ENCODE results near the gene TLL2. TPM values are rescaled to one million over a fixed set of nuclear protein-coding genes. Genes with fewer than 3 reads are reported as not detected.

Gene TLL2
- total RNA-seq, 1 experiment from 2014 or later = 9.1 TPM

DNA sequence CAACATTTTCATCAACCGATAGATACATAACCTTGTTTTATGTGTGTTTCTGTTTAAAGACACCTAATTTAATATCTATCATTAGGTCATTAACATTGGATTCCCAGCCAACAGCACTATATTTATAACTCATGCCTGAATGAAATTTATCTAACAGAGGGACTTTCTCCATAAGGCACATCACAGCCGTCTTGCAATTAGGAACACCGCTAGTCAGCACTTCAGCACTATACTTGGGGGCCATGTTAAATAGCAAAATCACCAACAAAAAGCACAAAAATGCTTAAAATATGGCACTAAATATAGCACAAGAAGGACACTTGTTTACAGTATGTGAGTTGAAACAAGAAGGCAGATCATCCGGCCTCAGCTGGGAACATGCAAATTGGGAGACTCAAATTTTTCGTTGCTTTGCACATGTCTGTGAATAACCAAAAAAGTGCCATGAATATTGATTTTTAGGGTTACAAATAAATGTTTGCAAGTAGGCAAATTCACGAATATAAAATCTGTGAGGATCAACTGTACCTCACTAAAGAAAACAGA lies 51.0 kb downstream of the TLL2 start:
- CTCF ChIA-PET = no interaction called here
- peaks cover 23% of the 10 kb centered on the region for H3K36me3 Mint-ChIP-seq
- no peak for ATAC-seq
- no peak for DNase-seq (ENCODE audit: low spot score)
- H3K27ac Mint-ChIP-seq = 0 out of 2 replicates have a peak overlapping the region, but pooled peaks have one; percentile 32
- H3K27me3 Mint-ChIP-seq (ENCODE audit: low read depth) = no peaks in the 10 kb centered on the region
- TF ChIP-seq GRHL2 (CRISPR knock-in tag; IDR thresholded peaks at IDR 0.05; ENCODE audit: insufficient replicate concordance, severe bottlenecking) (no peak), CBFB (CRISPR knock-in tag; IDR thresholded peaks at IDR 0.05; ENCODE audit: low read depth) (no peak), GTF2I (CRISPR knock-in tag; conservative IDR thresholded peaks at IDR 0.05) (no peak), ESRRA (CRISPR knock-in tag; IDR thresholded peaks at IDR 0.05; ENCODE audit: borderline replicate concordance) (no peak), ZNF263 (CRISPR knock-in tag; IDR thresholded peaks at IDR 0.05; ENCODE audit: low read depth) (no peak), ZNF423 (CRISPR knock-in tag; IDR thresholded peaks at IDR 0.05) (no peak), JUN (CRISPR knock-in tag; IDR thresholded peaks at IDR 0.05) (no peak), EMX1 (CRISPR knock-in tag; IDR thresholded peaks at IDR 0.05) (no peak), OVOL2 (CRISPR knock-in tag; IDR thresholded peaks at IDR 0.05; ENCODE audit: borderline replicate concordance) (no peak)
- TF ChIP-seq, protein P1, sequence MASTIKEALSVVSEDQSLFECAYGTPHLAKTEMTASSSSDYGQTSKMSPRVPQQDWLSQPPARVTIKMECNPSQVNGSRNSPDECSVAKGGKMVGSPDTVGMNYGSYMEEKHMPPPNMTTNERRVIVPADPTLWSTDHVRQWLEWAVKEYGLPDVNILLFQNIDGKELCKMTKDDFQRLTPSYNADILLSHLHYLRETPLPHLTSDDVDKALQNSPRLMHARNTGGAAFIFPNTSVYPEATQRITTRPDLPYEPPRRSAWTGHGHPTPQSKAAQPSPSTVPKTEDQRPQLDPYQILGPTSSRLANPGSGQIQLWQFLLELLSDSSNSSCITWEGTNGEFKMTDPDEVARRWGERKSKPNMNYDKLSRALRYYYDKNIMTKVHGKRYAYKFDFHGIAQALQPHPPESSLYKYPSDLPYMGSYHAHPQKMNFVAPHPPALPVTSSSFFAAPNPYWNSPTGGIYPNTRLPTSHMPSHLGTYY (CRISPR knock-in tag; IDR thresholded peaks at IDR 0.05) = no peak
- TF ChIP-seq, protein P2, sequence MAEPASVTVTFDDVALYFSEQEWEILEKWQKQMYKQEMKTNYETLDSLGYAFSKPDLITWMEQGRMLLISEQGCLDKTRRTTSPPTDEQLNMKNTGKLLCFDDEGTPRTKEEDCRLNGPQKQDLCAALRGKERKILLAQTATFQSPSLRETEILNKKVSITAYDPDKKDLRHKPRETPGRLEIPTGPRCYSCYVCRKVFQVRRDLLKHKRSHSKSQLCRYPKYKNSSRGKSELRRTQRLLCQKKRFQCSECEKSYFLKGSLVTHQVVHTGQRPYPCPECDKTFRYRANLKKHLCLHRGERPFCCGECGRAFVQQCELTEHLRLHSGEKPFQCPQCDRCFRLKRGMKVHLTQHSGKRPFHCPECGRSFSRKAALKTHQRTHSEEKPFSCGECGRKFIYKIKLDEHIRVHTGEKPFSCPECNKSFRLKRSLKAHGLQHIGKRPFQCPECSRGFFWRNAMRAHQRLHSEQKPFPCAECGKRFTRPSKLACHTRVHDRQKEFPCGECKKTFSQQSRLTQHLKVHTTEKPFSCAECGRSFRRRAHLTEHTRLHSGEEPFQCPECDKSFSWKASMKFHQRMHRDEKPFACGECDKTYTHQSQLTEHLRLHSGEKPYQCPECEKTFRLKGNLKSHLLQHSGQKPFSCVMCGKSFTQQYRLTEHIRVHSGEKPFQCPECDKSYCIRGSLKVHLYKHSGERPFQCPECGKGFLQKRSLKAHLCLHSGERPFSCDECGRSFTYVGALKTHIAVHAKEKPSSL (CRISPR knock-in tag; conservative IDR thresholded peaks at IDR 0.05) = no peak
- TF ChIP-seq, protein P3, sequence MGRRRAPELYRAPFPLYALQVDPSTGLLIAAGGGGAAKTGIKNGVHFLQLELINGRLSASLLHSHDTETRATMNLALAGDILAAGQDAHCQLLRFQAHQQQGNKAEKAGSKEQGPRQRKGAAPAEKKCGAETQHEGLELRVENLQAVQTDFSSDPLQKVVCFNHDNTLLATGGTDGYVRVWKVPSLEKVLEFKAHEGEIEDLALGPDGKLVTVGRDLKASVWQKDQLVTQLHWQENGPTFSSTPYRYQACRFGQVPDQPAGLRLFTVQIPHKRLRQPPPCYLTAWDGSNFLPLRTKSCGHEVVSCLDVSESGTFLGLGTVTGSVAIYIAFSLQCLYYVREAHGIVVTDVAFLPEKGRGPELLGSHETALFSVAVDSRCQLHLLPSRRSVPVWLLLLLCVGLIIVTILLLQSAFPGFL (CRISPR knock-in tag; IDR thresholded peaks at IDR 0.05; ENCODE audit: borderline replicate concordance) = no peak
- no peak overlapping the region for H3K4me3 Mint-ChIP-seq
- peaks cover 14% of the 10 kb centered on the region for H3K4me1 Mint-ChIP-seq
- H3K9me3 Mint-ChIP-seq = peaks cover 23% of the 10 kb centered on the region
- POLR2A ChIA-PET = no interaction called here

DNA sequence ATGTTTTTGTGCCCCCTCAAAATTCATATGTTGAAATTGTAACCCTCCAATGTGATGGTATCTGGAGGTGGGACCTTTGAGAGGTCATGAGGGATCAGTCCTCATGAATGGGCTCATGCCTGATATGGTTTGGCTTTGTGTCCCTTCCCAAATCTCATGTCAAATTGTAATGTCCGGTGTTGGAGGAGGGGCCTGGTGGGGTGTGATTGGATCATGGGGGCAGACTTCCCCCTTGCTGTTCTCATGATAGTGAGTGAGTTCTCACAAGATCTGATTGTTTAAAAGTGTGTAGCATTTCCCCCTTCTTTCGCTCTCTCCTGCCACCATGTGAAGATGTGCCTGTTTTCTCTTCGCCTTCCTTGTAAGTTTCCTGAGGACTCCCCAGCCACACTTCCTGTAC lies 53.4 kb downstream of the TLL2 start:
- H3K9me3 Mint-ChIP-seq = peaks cover 23% of the 10 kb centered on the region
- no peak for DNase-seq (ENCODE audit: low spot score)
- H3K36me3 Mint-ChIP-seq = peaks cover 23% of the 10 kb centered on the region
- POLR2A ChIA-PET = no interaction called here
- no peak overlapping the region for H3K27ac Mint-ChIP-seq
- ATAC-seq = no peak
- CTCF ChIA-PET = no interaction called here
- no peak overlapping the region for H3K4me3 Mint-ChIP-seq
- no peaks in the 10 kb centered on the region for H3K27me3 Mint-ChIP-seq (ENCODE audit: low read depth)
- H3K4me1 Mint-ChIP-seq = peaks cover 31% of the 10 kb centered on the region
- TF ChIP-seq, protein P4, sequence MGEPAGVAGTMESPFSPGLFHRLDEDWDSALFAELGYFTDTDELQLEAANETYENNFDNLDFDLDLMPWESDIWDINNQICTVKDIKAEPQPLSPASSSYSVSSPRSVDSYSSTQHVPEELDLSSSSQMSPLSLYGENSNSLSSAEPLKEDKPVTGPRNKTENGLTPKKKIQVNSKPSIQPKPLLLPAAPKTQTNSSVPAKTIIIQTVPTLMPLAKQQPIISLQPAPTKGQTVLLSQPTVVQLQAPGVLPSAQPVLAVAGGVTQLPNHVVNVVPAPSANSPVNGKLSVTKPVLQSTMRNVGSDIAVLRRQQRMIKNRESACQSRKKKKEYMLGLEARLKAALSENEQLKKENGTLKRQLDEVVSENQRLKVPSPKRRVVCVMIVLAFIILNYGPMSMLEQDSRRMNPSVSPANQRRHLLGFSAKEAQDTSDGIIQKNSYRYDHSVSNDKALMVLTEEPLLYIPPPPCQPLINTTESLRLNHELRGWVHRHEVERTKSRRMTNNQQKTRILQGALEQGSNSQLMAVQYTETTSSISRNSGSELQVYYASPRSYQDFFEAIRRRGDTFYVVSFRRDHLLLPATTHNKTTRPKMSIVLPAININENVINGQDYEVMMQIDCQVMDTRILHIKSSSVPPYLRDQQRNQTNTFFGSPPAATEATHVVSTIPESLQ (CRISPR knock-in tag; IDR thresholded peaks at IDR 0.05) = no peak
- TF ChIP-seq TEAD4 (CRISPR knock-in tag; IDR thresholded peaks at IDR 0.05) (no peak), MYBL2 (CRISPR knock-in tag; IDR thresholded peaks at IDR 0.05) (no peak), JUN (CRISPR knock-in tag; IDR thresholded peaks at IDR 0.05) (no peak), NFYB (CRISPR knock-in tag; conservative IDR thresholded peaks at IDR 0.05; ENCODE audit: low read depth) (no peak), TEAD1 (CRISPR knock-in tag; IDR thresholded peaks at IDR 0.05) (no peak), FOXP1 (CRISPR knock-in tag; IDR thresholded peaks at IDR 0.05; ENCODE audit: borderline replicate concordance) (no peak), NR2C2 (CRISPR knock-in tag; IDR thresholded peaks at IDR 0.05) (no peak), RORB (CRISPR knock-in tag; IDR thresholded peaks at IDR 0.05) (no peak), HMGA2 (CRISPR knock-in tag; IDR thresholded peaks at IDR 0.05) (no peak), ZNF121 (CRISPR knock-in tag; IDR thresholded peaks at IDR 0.05) (no peak), ZNF396 (CRISPR knock-in tag; IDR thresholded peaks at IDR 0.05; ENCODE audit: borderline replicate concordance) (no peak)
- TF ChIP-seq, protein P5, sequence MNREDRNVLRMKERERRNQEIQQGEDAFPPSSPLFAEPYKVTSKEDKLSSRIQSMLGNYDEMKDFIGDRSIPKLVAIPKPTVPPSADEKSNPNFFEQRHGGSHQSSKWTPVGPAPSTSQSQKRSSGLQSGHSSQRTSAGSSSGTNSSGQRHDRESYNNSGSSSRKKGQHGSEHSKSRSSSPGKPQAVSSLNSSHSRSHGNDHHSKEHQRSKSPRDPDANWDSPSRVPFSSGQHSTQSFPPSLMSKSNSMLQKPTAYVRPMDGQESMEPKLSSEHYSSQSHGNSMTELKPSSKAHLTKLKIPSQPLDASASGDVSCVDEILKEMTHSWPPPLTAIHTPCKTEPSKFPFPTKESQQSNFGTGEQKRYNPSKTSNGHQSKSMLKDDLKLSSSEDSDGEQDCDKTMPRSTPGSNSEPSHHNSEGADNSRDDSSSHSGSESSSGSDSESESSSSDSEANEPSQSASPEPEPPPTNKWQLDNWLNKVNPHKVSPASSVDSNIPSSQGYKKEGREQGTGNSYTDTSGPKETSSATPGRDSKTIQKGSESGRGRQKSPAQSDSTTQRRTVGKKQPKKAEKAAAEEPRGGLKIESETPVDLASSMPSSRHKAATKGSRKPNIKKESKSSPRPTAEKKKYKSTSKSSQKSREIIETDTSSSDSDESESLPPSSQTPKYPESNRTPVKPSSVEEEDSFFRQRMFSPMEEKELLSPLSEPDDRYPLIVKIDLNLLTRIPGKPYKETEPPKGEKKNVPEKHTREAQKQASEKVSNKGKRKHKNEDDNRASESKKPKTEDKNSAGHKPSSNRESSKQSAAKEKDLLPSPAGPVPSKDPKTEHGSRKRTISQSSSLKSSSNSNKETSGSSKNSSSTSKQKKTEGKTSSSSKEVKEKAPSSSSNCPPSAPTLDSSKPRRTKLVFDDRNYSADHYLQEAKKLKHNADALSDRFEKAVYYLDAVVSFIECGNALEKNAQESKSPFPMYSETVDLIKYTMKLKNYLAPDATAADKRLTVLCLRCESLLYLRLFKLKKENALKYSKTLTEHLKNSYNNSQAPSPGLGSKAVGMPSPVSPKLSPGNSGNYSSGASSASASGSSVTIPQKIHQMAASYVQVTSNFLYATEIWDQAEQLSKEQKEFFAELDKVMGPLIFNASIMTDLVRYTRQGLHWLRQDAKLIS (CRISPR knock-in tag; IDR thresholded peaks at IDR 0.05; ENCODE audit: borderline replicate concordance) = no peak
- TF ChIP-seq, protein P6, sequence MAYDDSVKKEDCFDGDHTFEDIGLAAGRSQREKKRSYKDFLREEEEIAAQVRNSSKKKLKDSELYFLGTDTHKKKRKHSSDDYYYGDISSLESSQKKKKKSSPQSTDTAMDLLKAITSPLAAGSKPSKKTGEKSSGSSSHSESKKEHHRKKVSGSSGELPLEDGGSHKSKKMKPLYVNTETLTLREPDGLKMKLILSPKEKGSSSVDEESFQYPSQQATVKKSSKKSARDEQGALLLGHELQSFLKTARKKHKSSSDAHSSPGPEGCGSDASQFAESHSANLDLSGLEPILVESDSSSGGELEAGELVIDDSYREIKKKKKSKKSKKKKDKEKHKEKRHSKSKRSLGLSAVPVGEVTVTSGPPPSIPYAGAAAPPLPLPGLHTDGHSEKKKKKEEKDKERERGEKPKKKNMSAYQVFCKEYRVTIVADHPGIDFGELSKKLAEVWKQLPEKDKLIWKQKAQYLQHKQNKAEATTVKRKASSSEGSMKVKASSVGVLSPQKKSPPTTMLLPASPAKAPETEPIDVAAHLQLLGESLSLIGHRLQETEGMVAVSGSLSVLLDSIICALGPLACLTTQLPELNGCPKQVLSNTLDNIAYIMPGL (CRISPR knock-in tag; IDR thresholded peaks at IDR 0.05) = no peak

Data from WTC11 (cell line).